Measurements from ENCODE around the gene ITIH3. TPM values are rescaled to one million over a fixed set of nuclear protein-coding genes. Genes with fewer than 3 reads are reported as not detected.
"Not testable (repeated sequence)": the region's sequence is repeated elsewhere in the genome, so short reads cannot be mapped to it uniquely, and the experiment has no call there.

ITIH3 gene
- total RNA-seq, 3 donors from 2014 or later: 0.72 to 1.4 (median 0.89) TPM

DNA sequence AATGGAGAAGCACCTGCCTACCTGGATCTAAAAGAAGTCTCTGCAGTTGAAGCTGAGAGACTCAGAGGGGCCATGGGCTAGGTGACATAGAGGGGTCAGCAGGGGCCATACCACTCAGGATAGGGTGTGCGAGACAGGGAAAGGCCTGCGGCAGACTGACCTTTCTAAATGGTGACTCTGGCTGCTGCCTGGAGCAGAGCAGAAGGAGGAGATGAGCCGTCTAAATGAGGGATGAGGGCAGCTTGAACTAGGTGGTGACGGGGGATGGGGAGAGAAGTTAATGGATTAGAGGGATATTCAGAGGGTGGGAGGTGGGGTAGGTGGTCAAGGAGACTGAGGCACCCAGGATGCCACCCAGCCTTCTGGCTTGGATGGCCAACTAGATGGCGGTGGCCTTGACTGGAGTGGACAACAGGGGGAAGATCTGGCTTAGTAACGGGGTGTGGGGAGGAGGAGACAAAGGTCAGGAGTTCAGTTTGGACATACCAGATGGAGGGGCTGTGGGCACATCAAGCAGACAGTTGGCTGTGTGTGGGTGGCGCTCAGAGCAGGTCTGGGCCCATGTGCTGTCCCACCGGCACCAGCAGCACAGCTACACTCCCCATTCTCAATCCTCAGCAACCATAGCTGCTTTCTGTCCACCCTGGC, 20.4 kb upstream of the ITIH3 start:
- intact Hi-C loops (cut with DNase I, micrococcal nuclease): no loop called here
- Histone ChIP-seq H3K4me1 (ENCODE audit: low read depth) (peaks cover 9% of the 10 kb centered on the region), H3K9me3 (no peaks in the 10 kb centered on the region), H3K36me3 (ENCODE audit: low read depth) (no peaks in the 10 kb centered on the region), H3K4me3 (no peak overlapping the region)
- ATAC-seq (no peak), DNase-seq (no peak)
- no peak for TF ChIP-seq CTCF (IDR thresholded peaks at IDR 0.05)

DNA sequence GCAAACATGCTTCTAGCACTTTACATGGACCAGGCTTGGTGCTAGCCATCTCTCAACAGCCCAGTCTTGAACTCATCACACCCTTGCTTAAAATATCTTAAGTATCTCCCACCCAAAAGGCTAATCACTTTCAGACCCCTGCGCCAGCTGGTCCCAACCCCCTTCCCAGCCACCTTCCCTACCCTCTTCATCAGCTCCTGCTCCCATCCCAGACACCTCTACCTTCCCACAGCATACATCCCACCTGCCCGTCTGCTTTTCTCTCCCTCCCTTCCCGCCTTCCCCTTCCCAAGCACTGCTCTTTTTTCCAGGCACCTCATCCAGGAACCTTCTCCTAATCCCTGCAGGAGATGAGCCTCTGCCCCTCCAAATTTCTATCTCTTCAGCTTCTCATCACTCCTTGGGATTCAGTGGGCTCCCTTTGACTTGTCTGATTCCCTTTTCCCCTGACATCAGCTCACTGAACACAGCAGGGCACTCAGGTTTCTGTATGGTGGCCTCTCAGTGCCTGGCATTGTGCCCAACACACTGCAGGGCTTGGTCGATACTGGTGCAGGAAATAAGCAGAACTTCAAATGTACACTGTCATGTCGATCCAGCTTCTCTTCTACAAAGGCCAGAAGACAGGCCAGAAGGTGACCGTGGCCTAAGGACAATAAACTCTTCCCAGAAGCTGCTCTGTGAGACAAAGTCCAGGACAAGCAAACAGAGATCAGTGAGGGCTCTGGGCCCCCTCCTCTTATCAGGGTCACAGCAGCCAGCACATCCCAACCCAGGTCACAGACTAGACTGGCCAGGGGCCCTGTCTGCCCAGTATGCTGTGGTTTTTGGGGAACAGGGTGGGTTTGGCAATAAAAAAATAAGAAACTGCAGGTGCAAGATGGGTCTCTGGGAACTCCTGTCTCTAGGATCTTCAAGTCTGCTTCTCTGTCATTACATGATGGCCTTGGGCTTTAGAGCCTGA, 19.4 kb upstream of the ITIH3 start:
- no peak for TF ChIP-seq CTCF (IDR thresholded peaks at IDR 0.05)
- no peaks in the 10 kb centered on the region for H3K36me3 ChIP-seq (ENCODE audit: low read depth)
- H3K4me3 ChIP-seq: no peak overlapping the region
- intact Hi-C loops (cut with DNase I, micrococcal nuclease): no loop called here
- no peak for ATAC-seq
- DNase-seq: peak in 2 of 3 donors; percentile 40 to 42
- no peaks in the 10 kb centered on the region for H3K4me1 ChIP-seq (ENCODE audit: low read depth)
- no peaks in the 10 kb centered on the region for H3K9me3 ChIP-seq

DNA sequence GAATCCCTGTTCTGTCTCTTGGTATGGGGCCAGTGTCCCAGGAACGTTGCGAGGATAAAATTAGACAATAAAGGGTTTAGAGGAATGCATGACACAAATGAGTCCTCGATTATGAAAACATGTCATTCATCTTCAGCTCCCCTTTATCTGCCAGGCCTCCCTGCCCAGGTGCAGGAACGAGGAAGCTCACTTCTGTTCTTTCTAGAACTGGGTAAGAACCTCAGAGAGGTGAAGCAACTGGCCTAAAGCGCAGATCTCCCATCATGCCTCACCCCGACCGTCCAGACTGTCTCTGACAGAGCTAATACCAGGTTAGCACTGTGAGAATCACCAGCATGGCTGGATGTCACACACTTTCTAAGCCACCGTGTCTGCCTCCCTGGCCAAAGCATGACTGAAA, 18.7 kb upstream of the ITIH3 start:
- TF ChIP-seq CTCF (IDR thresholded peaks at IDR 0.05): no peak
- intact Hi-C loops (cut with DNase I, micrococcal nuclease): no loop called here
- H3K4me1 ChIP-seq (ENCODE audit: low read depth): no peaks in the 10 kb centered on the region
- ATAC-seq (no peak), DNase-seq (no peak)
- no peaks in the 10 kb centered on the region for H3K36me3 ChIP-seq (ENCODE audit: low read depth)
- H3K9me3 ChIP-seq: no peaks in the 10 kb centered on the region
- no peak overlapping the region for H3K4me3 ChIP-seq

- H3K4me3 ChIP-seq; H3K9me3 ChIP-seq; ATAC-seq; DNase-seq; intact Hi-C loops (cut with DNase I, micrococcal nuclease); H3K4me1 ChIP-seq (ENCODE audit: low read depth); H3K36me3 ChIP-seq (ENCODE audit: low read depth): not testable (repeated sequence)
These were observed 18.1 kb upstream of the ITIH3 start for GRCh38 chr3:52776486-52776885.

DNA sequence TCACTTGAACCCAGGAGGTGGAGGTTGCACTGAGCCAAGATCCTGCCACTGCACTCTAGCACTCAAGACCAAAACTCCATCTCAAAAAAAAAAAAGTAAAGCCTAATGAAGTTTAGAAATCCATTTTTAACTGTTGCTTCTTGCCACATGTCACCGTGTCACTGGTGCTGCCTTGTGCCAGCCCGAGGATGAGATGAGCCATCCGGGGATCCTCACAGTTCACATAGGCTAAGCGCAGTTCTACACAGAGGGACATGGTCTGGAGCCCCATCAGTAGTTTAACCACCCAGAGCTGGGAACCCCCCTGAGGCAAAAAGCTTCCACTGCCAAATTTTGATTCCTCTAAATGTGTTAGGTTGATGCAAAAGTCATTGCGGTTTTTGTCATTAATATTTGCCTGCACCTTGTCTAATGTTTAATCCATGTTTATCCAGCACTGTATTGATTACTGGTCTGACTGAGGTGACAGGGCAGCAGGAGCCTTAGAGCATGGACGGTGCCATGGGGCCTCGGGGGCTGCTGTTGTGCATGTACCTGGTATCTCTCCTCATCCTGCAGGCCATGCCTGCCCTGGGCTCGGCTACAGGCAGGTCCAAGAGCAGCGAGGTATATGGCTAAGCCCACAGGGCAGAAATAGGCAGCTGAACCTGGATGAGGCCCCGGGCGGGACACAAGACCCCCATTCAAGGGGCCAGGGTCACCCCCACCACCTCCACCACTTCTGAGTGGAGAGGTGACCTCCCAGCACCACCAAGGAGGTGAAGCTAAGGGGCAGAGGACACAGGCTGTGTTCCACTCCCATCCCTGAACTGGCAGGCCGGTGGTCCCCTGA, 17.3 kb upstream of the ITIH3 start, which contains the start of gene ITIH1:
Gene ITIH1 (plus strand): TSS at position 473 of the 832 bp plus-strand sequence. CDS start 17 bp downstream, at position 490.
- DNase-seq: no peak
- intact Hi-C loops (cut with DNase I, micrococcal nuclease): no loop called here
- Histone ChIP-seq H3K36me3 (ENCODE audit: low read depth) (no peaks in the 10 kb centered on the region), H3K4me1 (ENCODE audit: low read depth) (no peaks in the 10 kb centered on the region), H3K9me3 (no peaks in the 10 kb centered on the region), H3K4me3 (no peak within 1 kb of the TSS)
- no peak for TF ChIP-seq CTCF (IDR thresholded peaks at IDR 0.05)
- ATAC-seq: no peak
